ENCODE data around the gene GHRHR.

Gene GHRHR

DNA sequence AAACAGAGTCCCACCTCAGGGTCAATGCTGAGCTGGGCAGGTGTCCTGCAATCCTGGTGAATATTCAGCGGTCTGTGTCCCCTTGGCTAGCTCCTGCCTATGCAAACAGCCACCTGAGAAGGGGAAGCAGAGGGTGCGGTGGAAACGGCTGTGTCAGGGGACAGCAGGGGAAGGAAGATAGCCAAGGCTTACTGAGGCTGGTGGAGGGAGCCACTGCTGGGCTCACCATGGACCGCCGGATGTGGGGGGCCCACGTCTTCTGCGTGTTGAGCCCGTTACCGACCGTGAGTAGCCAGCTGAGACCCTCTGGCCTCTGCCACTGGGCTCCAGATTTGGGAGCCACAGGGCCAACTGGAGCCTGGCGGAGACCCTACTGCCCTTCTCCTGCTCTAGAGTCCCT, at the start of gene GHRHR:
Gene GHRHR, plus strand, starts transcription at position 112 of the 400 bp plus-strand sequence. Its CDS starts 116 bp downstream, at position 228.
- DNase-seq: no peak

DNA sequence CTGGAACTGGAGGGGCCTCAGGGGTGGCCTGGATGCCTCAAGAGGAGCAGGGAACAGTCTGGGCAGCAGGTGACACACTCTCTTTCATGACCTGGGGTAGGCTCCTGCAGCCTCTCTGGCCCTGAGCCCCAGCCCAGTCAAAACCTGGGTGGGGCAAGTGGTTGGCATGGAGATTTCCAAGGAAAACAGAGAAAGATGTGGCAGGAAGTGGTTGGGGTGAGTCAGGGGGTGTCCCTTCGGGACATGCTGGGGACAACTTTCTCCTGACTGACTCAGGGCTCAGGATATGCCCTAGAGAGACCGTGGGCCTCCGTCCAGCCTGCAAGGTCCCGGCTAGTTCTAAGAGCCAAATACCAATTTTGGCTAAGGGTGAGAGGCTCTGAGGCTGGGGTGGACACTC, 49.2 kb upstream of the GHRHR start:
- DNase-seq: no peak

DNA sequence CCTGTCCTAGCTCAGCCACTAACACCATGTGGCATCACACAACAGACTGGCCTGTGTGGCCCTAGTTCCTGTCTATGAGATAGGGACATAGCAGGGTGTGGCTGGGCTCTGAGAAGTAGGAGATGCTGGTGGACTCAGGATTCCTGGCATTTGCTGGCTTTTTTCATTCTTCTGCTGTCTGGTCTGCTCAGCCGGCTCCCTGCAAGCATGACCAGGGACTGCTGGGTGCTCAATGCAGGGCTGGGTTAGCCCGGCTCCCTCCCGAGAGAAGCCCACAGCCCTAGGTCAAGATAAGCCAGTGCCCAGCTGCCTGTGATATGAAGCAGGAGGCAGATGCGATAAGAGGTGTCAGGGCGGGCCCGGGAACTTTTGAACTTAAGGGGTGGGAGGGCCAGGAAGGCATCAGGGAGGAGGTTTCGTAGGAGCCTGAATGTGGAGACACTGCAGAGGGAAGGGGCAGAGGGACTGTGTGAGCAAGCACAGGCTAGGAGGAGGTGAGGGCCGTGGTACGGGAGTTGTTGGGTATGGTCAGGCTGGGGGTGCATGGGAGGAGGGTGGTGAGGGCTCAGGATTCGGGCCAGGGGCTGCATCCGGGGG, 48.6 kb upstream of the GHRHR start:
- no peak for DNase-seq

DNA sequence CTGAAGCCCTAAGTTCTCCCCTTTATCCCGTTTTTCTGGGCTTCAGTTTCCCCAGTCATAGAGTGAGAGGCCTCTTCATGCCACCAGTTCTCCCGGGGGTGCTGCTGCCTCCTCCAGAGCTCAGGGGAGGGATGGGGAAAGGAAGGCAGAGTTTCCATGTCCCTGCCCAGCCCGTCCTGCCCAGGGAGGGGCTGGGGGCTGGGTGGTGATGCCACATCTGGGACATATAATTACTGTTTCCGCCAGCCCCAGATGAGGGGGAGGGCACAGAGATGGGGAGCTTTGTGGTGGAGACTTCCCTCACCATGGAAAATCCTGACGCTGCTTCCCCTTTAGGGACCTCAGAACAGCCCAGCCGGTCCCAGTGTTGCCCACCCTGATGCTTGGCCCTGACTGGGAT, 48.0 kb upstream of the GHRHR start:
- DNase-seq: no peak

DNA sequence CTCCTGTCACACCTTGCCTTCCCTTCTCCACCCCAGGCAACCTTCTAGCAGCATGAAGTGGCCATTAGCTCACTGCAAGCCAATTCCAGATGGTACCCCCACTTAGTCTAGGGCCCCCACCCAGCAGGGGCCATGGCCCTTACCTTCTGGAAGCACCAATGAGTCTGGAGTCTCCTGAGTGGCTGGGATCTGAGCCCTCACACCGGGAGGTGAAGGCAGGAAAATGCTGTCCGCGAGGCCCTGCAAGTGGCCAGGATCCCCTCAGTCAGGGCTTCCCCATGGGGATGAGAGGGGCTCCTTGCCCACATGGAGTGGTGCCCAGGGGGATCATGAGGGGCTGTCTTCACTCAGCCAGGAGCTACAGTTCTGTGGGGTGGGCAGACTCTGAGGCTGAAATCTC, 47.5 kb upstream of the GHRHR start:
- DNase-seq: no peak

DNA sequence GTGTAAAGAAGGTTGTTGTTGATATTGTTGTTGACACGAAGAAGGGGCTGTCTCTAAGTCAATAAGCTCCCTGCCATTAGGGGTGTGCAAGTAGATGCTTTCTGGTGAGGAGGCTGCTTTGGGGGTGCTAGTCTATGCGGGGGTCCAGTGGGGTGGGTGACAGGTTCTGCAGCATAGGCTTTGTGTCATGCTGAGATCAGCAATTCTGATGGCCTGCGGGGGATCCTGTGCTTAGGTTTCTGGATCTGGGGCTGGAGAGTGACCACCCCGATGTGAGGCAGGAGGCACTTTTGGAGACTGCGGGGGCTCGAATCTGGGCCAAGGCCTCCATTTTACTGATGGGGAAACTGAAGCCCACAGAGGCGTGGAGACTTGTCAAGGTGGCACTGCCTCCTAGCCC, 47.0 kb upstream of the GHRHR start:
- no peak for DNase-seq

DNA sequence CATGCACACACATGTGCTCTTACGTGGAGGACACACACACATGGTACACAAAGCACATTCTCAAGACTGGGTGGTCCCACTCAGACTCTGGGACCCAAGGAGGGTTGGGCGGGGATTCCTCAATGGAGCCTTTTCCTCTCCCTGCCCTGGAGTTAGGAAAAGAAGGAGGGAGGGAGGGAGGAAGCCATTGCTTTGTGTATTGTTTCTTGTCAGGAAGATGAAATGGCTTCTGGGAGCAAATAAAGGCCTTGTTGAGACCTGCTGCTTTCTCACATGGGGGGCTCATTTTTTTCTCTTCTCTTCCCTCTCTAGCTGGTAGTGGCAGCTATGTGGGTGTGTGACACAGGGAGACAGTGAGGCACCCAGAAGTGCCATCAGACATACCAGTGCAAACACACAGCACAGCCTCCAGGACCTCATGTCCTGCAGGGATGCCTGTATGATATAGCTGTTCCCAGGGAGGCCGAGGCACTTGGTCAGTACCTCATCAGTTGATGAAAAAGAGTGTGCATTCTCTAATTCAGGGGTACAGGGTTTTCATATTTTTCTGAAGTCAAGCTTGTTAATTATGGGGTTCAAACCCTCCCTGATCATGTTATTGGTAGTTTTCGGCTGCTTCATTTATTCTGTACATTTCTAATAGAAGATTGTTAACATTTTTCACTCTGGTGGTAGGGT, 46.4 kb upstream of the GHRHR start:
- no peak for DNase-seq

DNA sequence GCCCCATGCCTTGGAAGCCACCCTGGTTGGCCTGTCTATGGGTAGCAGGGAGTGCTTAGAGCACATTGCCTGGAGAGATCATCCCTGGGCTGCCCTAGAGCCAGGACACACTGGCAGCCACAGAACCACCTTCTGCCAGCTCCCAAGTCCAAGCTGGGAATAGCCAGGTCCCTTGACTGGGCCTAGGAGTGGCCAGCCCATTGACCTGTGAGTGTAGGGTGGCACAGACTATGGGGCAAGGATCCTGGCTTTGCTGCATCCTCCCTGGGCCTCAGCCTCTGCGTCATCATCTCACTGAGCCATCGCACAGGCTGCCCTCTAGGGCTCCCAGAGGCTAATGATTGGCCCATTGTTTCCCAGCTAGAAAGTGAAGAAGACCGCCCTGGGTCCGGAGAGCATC, 45.1 kb upstream of the GHRHR start:
- DNase-seq: no peak

DNA sequence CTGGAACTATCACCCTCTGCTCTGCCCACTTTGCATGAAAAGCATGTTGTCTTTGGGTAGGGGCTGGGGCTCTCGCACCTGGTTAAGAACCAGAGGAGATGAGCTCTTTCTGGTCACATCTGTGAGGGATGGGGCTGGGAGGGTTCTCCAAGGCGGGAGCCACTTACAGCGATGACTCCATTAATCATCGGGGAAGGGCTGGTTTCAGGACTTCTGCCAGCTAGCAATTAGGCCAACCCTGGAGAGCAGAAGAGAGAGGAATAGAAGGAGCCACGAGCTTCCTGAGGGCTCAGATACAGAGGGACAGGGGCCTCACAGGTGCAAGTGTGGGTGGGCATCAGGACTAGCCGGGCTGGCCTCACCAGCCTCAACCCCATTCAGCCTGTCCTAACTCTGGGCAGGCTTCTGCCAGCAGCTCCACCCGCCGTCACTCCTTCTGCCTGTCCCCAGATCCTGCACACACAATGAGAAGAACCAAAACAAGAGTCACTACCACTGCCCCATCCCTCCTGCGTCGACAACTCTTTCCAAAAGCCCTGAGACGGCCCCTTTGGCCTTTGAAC, 43.7 kb upstream of the GHRHR start:
- no peak for DNase-seq

DNA sequence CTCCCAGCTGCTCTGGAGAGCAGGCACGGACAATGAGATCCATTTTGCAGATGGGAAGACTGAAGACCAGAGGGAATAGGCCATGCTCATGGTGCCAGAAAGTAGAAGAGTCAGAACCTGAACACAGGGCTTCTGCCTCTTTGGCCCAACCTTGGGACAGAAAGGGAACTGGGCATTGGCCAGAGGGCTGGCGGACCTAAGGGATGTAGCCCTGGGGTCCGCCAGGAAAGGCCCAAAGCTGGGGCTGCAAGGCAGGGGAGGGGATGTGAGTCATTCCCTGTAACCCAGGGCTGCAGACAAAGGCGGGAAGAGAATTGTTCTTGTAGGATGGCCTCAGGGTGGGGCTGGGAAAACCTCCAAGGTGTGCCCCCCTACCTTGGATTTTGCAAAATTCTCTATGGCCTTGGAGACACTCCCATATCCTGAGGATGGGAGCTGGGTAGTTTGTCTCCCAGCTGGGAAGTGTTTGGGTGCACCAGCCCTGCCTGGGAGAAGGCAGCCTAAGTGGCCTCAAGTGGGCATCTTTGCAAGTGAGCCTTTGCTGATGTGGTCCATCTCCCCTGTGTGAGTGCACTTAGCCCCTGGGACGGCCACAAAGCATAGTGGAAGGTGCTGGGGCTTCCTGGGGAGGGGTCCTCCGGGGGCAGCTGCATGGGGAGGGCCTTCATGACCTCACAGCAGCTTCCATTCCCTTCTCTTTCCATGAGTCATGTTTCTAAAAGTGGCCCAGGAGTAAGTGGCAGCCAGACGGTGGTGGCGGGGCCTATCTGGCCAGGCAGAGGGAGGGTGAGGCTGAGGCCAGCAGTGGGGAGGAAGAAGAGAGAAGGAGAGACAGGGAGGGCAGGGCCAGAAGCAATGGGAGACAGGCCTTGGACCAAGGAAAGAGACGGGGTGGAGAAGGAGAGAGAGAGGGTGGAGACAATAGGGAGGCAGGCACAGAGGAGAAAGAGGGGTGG, 42.9 kb upstream of the GHRHR start:
- DNase-seq: no peak

DNA sequence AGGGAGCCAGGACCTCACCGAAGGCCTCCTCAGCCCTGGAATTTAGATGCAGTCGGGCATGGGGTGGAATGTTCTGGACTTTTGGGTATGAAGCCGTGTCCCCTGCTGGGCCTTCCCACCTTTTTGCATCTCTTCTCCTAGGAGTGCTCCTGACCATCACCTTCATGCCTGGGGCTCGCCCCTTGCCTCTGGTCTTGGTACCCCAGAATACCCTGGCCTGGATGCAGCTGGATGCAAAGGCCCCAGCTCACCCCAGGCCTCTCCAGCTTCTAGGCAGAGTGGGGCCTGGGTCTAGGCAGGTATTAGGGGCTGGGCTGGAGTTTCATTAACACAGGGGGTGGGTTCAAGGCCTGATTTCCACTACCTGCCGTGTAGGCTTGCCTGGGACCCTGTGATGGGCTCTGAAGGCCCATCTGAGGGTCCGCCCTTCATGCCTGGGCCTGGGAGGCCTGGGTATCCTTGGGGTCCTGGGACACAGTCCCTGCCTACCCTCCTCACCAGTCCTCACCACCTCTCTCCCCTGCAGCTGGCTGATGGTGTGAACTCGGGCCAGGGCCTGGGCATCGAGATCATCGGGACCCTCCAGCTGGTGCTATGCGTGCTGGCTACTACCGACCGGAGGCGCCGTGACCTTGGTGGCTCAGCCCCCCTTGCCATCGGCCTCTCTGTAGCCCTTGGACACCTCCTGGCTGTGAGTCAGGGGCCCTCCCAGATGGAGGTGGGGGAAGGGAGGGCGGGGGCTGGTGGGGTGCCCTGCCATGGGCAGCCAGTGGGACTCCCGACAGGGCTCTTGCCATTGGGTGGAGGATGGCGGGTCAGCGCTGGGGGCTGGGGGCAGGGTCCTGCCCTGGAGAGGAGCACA, 42.0 kb upstream of the GHRHR start:
- no peak for DNase-seq

DNA sequence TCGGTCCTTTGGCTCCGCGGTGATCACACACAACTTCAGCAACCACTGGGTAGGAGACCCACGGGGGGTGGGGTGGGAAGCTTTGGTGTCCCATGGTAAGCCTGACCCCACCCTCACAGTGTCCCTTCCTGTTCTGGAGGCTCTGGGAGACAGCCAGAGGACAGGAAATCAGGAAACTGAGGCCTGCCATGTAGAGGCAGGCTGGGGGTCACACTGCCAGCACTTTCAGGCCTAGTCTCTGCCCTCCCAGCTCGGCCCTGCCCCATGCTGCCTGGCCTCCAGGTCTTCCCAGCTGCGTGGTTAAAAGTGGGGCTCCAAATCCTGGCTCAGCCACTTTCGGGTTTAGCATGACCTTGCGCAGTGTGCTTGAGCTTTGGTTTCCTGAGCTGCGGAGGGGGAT, 41.2 kb upstream of the GHRHR start:
- no peak for DNase-seq

DNA sequence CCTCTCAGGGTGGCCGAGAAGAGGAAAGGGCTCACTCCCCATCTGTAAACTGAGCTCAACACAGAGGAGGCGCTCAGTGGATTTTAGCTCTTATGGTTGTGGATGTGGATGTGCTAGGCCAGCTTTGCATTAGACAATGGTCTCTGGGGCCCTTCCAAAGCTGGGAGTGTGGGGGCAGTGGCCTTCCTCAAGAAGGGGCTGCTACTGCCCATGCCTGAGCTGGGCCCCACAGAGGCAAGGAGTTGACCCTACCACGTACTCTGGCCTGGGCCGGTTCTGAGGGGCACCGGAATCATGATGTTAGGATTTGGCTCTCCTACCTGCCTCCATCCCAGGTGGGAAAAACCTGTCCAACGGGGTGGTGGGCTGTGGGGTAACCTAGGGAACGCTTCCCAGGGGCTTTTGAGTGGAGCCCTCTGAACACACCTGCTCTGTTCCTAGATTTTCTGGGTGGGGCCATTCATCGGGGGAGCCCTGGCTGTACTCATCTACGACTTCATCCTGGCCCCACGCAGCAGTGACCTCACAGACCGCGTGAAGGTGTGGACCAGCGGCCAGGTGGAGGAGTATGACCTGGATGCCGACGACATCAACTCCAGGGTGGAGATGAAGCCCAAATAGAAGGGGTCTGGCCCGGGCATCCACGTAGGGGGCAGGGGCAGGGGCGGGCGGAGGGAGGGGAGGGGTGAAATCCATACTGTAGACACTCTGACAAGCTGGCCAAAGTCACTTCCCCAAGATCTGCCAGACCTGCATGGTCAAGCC, 40.6 kb upstream of the GHRHR start:
- DNase-seq: no peak

DNA sequence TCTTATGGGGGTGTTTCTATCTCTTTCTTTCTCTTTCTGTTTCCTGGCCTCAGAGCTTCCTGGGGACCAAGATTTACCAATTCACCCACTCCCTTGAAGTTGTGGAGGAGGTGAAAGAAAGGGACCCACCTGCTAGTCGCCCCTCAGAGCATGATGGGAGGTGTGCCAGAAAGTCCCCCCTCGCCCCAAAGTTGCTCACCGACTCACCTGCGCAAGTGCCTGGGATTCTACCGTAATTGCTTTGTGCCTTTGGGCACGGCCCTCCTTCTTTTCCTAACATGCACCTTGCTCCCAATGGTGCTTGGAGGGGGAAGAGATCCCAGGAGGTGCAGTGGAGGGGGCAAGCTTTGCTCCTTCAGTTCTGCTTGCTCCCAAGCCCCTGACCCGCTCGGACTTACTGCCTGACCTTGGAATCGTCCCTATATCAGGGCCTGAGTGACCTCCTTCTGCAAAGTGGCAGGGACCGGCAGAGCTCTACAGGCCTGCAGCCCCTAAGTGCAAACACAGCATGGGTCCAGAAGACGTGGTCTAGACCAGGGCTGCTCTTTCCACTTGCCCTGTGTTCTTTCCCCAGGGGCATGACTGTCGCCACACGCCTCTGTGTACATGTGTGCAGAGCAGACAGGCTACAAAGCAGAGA, 39.9 kb upstream of the GHRHR start:
- no peak for DNase-seq

DNA sequence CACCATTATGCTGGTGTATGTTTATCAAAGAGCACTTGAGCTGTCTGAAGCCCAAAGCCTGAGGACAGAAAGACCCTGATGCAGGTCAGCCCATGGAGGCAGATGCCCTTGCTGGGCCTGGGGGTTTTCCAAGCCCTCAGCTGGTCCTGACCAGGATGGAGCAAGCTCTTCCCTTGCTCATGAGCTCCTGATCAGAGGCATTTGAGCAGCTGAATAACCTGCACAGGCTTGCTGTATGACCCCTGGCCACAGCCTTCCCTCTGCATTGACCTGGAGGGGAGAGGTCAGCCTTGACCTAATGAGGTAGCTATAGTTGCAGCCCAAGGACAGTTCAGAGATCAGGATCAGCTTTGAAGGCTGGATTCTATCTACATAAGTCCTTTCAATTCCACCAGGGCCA, 39.1 kb upstream of the GHRHR start:
- DNase-seq: no peak

DNA sequence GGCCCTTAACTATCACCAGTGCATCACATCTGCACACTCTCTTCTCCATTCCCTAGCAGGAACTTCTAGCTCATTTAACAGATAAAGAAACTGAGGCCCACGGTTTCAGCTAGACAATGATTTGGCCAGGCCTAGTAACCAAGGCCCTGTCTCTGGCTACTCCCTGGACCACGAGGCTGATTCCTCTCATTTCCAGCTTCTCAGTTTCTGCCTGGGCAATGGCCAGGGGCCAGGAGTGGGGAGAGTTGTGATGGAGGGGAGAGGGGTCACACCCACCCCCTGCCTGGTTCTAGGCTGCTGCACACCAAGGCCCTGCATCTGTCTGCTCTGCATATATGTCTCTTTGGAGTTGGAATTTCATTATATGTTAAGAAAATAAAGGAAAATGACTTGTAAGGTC, 38.6 kb upstream of the GHRHR start:
- DNase-seq: no peak

DNA sequence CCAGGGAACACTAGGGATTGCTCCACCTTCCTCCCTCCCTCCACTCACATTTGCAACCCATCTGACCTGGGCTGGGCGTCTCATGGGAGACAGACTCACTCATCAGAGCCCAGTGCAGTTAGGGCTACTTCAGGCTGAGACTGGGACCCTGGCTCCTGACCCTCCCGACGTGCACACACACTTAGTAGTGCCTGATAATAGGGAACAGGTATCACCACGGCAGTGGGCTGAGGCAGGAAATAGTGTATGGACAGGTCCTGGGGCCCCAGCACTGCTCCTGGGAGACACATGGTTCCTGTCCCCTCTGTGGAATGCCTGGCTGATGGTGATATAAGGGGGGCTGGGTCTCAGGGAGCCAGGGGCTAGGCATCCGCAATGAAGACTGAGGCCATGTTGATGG, 37.8 kb upstream of the GHRHR start:
- no peak for DNase-seq

DNA sequence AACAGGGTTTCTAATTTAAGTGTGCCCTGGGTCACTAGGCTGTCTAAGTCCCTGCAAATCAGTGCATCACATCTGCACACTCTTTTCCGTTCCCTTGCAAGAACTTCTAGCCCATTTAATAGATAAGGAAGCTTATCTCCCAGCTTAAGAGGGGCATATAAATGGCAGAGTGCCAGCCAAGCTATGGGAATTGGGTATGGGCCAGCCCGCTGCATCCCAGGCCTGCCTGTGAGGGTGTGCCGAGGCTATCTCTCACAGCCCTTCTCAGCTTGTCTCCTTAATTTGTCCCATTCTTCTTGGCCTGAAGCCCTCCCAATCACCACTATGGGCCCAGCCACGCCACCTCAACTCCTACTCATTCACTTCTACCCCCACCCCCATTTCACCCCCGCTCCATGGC, 37.4 kb upstream of the GHRHR start:
- no peak for DNase-seq

DNA sequence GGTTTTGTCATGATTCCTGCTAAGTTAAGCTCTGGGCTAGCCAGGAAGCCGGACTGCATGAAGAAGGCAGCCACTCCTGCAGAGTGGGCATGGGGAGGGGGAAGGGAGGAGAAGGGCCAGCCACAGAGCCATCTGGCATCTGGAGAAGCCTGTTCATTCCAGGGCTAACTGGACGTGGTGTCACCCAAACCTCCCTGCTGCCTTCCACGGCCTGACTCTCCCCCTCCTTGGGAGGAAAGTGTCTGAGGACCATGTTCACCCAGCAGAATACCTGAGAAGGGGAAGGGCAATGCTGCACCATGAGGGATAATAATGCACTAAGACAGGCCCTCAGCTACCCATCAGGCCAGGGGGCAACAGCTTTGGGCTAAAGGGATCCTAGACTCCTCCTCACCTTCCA, 36.7 kb upstream of the GHRHR start:
- no peak for DNase-seq

DNA sequence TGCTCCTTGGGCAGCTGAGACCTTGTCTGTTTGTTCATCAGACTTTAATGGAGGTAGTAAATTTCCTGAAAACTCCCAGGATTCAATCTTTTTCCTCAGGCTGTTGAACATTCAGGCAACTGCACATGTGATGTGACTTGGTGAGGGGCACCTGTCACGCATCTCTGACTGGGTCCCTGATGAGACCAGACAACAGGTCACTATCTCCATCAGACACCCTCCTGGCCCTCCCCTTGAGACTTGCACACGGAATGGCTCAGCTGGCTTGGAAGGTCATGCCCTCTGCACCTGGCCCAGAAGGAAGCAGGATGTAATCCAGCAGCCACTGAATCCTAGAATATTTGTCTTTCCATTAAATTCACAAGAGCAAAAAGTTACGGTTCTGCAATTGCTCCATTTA, 36.2 kb upstream of the GHRHR start:
- DNase-seq: no peak

DNA sequence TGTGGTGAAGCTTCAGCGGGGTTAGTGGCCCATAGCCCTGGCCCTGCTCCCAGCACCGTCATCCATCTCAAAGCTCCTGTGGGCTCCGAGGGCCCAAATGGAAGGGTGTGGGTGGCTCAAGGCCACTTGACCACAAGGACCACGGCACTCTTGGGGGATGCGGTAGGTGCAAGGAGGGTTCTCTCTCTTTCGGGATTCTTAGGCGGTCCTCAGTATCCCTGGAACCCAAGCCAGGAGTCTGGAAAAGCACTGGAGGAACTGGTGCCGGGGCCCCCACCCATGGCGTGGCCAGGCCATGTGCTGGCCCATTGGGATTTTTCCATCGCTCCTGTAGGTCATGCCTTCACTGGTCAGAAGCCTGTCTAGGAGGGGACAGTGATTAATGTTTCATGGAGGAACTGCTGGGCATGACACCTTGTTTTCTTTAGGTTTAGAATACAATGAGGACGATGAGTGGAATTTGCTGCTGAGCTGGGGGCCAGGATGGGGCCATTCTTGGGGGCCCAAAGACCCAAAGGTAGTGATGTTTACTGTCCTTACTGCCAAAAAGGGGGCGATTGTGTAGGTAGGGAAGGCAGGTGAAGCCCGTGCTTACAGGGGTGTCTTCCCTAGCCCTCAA, 35.4 kb upstream of the GHRHR start:
- no peak for DNase-seq
